ENCODE data around the gene NAV2.

The NAV2 gene

DNA sequence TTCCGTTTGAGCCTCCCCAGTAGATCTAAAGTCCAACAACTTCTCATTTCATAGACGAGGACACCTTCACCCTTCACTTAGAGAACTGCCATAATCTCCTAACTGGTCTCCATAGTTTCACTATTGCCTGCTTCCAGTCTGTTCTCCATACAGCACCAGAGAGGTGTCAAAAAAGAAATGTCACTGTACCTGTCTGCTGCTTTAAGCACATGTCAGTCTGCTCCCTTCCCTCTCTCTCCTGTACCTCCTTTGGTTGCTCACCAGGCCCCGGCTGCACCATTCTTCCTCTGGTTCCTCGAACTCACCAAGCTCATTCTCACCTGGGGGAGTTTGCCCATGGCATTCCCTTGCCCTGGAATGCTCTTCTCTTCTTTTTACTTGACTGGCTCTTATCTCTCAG, 75.8 kb downstream of the NAV2 start:
- no peak for DNase-seq

DNA sequence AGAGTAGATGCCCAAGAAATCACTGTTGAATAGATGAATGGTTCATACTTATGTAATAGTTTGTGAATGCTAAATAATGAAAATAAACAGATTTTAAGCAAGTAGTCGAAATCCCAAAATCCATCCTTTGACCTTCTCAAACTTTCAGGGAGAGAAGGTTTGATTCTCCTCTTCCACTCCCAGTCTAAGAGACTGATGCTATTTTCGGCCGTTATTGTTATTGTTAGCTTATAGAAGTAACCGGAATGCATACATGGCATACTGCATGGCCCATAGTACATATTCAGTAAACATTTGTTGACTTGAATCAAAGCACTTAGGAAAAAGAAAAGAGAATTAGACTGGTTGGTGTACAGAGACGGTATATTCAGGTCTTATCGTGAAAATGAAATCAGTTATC, 76.6 kb downstream of the NAV2 start:
- no peak for DNase-seq

DNA sequence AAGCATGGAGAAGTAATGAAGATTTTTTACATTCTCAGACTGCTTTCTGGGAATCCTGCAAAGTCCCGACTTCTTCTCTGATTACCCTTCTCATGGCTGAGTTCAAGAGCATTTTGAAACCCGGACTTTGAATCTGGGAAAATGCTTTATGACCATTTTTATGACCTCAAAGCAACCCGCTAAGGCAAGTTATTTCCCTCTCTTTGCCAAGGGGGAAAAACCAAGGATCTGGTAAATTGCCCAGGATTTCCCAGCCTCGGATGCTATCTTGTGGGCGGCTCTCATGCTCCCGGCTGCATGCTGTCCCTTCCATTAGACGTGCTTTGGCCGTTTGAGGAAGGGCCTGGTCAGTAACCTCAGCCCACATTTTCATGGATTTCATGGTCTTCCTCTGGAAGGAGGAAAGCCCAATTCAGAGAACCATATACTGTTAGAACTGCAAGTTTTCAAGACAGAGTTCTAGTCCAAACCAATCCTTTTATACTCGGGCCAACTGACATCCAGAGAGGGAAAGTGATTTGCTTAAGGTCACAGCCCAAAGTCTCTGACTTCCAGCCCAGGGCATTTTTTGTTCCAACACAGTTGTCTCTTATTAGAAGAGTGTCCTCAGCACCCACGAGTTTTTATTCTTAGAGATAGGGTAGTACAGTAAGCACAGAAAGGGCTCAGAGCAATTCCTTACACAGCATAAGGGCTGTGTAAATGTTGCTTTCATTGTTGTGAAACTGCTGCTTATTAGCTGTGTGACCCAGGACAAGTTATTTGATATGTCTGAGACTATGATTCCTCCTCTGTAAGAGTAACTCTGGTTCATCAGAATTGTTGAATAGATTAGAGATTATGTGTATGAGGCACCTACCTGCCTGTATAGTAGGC, 77.4 kb downstream of the NAV2 start:
- DNase-seq = no peak

DNA sequence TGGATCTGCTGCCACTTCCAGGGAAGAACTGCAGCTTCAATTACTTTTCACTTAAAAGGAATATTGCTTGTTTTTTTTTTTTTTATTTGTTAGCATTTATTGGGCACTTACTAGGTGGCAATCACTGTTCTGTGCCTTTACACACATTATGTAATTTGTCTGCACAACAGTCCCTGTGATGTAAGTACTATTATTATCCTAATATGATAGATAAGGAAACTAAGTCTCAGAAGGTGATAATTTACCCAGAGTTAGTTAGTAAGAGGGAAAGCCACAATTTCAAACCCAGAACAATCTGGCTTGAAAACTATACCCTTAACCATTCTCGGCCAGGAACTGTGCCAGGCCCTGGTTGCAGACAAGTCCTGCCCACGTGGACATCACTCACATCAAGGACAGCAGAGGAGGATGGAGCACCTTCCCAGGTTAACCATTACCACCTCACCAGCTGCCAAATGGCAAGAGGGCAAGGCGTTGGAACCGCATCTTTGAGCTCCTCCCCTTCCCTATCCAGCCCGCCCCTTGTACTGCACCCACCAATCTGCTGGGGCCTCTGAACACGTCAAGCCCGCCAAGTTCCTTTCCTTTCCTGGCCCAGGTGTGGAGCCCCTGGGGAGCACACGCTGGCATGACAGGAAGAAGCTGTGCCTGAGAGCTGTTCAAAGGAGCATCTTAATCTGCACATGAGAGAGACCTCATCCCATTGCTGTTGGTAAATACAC, 78.4 kb downstream of the NAV2 start:
- DNase-seq = no peak

DNA sequence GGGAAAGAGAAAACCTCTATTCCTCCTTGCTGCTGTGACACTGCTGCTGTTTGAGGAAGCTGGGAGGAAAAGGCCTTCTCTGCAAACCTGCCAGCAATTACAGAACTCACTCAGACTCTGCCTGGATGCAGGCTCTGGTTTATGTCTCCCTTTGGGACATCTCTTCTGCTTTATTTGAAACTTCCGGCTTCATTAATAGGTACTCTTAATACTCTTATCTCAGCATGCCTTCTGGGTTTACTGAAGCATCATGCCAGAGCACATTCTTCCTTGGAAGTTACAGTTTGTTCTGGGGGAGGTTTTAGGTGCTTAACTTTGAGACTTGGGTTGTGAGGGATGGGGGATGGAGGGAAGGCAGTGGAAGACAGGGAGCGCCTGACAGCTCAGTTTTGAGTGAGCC, 79.9 kb downstream of the NAV2 start:
- no peak for DNase-seq

DNA sequence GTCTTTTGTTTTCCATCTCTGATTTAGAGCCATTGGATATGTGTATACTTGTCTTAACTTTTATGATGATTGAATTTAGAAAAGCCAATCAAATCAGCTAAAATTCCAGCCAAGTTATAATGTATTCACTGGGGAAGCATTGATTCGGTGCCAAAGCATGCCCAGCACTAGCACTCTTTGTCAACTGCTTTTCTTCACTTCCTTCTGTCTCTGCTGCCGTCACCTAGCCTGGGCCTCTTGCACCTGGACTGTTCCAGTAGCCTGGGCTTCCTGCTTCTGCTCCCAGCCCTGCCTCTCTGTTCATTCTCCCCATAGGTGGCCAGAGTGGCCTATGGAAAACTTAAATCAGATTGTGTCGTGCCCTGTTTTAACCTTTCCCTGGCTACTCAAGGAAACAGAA, 80.7 kb downstream of the NAV2 start:
- no peak for DNase-seq

DNA sequence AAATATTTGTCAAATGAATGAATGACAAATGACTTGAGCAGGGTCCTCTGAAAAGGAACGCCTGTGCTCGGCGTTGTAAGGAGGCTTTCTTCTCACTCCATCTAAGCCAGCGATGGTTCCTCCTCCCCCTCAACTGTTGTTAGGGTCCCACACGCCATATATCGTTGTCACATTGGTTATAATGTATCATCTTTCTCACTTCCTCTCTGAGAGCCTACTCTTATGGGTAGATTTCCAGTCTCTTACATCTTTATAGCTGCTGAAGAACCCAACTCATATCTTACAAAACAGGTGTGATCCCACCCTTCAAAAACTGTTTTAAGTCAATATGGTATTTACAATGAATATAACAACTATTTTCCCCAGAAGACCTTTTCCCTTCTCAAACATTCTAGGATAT, 81.5 kb downstream of the NAV2 start:
- no peak for DNase-seq

DNA sequence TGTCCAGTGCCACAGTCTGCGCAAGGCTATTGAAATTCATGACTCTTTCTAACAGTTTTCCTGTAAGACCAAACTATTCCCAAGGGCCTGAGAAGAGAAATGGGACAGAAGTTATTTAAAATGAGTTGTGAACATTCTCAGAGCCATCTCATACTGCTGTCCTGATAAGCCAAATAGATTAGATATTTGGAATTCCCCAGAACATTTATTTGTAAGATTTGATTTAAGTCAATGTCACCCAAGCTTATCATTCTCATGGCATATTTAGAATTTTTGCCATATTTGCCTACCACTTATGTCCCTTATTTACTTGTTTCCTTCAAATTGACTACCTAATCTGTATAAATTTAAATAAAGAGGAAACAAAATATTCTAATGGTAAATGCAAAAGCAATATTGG, 82.4 kb downstream of the NAV2 start:
- no peak for DNase-seq

DNA sequence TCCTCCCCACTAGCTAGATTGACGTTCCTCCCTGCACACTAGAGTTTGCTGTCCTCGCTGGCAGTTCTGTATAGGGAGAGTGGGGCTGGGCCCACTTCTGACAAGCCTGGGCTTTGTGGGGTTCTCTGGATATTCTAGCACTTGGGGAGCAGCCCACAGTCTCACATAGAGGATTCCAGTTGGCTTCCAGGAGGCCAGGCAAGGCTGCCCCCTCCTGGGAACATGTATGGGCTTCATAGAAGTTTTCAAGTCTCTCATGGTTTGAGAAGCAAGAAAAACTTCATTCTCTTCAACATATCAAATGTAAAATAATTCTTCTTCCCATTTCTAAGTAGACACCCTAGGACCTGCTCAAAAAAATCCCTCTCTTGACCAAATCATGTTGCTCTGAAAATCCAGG, 87.5 kb downstream of the NAV2 start:
- no peak for DNase-seq

DNA sequence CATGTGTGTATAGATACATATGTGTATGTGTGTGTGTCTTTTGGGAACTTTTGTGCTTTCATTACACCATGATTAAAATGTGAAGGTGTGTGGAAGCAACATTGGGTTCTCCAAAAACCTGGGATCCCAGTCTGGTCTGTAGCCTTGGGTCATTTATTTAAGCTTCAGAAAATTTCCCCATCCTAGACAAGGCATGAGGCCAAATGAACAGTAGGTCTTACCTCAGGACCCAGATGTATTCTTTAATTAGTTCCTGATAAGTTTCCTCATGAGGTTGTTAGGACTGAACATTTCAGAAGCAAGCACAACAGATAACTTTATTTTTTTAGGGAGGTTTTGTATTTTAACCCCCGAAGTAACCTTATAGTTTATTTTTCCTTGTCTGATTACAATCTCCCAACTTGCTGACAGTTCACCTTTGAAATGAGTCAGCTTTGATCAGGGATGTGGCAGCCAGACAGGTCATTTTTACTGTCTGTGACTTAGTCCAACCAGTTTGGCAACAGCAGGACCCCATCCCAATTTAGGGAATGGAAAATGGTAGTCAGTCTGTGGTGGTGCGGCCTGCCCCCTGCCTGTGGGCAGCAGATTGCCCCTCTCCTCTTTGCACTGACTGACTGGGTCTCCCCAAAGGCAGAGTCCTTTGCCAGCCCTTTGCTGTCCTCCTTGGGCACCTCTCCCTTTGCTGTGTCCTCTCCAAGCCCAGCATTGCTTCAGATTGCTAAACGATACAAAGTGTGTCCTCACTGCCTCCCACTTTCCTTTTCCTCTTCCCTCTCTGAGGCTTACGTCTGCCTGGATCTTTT, 88.3 kb downstream of the NAV2 start:
- DNase-seq = no peak

DNA sequence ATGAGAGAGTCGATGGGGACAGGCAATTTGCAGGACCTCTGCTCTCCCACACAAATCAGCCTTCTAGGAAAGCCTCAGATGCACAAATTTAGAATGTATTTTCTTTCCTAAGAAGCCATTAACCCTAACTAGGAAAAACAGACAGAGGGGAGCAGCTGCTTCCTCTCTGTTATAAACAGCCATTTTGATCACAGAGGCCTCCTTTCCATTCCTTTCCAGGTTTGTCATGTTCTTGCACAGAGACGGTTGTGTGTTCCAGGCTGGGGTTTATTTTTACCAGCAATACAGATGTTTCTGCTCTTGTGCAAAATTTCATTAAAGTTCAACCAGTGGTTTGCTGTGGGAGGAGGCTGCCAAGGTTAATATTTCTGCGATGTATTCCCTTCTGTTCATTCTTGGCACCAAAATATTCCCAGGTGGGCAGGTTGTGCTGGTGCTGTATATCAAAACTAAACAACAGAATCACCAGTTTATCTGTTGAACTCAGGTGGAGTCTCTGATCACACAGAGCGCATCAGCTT, 90.2 kb downstream of the NAV2 start:
- DNase-seq = no peak

DNA sequence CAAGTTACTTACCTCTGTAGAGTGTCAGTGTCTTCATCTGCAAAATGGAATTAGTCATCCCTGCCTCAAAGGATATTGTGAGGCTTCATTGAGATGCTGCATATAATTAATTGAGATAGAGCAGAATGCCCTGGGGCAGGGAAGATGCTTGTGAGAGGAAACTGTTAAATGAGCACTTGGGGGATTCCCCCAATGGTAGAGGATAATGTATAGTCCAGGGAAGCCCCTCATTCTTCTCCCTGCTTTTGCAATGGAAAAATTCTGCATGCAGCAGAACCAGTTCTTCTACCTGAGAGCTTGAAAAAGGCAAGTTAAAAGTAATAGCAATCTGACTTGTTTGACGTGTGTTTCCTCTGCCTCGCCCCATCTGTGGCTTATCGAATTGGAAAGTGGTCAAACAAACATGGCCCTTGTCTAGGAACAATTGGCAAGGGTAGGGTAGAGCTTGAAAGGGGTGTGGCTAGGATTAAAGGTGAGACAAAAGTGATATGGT, 90.9 kb downstream of the NAV2 start:
- no peak for DNase-seq

DNA sequence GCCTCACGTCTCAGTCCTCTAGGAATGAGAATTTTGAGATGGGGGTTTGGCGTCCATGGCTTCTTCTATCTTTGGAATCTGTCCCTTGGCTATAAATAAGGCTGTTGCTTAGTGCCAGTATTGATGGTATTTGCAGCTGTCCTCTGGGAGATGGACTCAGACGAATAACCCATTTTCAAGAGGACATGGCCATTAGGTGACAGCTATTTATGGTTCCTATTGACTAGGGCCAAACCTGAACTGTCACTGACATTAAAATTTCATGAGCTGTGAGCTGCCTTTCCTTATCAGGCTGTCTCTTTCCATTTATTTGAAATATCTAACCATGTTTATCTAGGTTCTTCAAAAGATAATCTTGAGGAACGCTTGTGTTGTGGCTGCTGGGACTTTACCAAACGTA, 92.7 kb downstream of the NAV2 start:
- no peak for DNase-seq

DNA sequence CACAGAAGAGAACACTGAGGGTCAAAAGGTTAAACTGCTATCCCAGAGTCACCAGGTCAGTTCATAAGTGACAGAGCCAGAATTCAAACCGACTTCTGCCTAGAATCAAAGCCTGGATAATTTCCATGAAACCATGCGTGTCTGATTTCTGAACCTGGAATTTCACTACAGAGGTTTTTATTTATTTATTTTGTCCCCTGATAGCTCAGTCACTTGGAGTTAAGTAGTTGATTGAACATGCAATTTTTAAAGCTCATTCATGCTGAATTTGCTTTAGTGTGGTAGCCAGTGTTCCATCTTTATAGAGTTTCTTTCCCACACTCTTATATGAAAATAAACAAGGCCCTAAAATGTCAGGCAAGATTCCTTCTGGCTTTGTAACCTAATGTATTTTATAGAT, 93.2 kb downstream of the NAV2 start:
- no peak for DNase-seq

DNA sequence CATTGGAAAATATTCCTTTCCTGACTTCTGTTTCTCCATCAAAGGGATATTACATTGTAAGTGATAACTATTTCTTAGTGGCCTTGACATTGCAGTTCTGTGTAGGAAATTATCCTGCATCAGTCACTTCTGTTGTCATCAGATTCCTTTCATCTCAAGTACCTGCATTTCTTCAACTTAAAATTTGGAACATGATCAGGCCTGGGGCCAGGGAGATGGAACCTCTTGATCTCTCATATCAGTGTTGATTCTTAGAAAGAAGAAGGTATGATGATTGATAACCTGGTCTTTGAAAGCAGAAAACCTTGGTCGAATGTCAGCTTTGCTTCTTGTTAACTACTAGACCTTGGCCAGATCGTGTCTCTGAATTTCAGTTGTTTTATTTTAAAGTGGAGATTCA, 93.6 kb downstream of the NAV2 start:
- DNase-seq = no peak

DNA sequence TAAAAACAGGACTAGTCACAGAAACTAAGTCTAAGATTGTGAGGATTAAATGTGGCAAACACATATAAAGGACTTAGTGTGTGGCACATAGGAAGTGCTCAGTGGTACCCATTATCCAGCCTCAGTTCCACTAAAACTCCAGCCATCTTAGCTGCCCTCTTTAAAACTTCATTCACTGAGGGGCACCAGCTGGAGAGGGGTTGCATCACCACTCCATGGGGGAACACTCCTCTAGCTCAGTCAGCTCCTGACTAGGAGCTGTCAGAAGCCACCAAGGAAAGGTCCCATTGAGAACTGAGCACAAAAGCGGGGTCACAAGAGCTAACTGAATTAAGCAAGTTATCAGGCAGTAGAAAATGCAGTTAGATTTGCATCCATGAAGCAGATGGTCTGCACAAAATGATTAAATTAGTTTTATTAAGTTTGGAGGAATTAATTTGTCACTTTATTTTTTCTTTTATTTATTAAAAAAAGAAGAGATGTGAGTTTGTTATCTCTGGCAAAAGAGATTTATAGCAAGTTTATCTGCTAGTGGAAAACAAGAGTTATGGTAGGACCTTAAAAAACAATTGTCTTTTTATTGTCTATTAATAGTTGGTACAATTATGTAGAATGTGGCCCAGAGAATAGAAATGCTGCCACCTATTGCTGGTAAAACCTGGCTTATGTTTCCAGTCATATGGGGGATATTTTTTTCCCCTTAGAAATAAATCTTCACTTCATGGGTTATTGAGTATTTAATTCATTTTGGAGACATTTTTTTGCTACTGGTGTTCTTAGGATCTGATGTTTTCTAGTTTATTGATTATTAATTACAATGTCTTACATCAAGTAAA, 95.7 kb downstream of the NAV2 start:
- DNase-seq = no peak

DNA sequence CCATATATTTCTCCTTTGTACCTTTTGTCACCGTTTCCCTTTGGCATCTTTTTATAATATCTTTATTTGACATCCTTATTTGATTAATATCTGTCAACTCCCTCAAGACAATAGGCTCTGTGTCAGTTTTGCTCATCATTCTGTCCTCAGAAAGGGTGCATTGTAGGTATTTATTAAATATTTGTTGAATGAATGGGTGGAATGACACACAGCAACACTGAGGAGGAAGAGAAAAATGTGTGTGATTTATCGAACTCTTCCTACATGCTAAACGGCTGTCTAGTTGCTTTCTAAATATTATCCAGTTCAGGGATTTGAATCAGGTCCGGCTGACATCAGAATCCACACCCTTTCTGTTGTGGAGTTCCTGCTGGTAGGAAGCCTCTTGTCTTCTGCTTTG, 98.2 kb downstream of the NAV2 start:
- no peak for DNase-seq

DNA sequence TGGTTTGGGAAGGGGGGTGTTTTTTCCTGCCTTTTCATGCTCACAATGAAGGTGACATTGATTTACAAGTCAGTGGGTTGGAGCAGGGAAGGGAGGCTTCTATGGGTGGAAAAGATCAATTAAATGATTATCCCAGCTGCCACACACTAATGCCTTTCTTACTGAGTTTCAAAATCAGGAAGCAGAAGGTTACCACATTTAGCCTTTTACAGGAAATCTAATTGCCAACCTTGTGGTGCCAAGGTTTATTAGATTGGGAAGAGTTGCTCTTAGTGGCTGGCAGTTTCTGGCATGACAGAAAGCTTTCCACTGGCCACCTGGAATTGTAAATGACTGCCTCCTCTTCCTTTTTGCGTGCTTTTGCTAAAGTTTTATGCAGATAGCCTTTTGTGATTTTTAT, 98.7 kb downstream of the NAV2 start:
- no peak for DNase-seq

DNA sequence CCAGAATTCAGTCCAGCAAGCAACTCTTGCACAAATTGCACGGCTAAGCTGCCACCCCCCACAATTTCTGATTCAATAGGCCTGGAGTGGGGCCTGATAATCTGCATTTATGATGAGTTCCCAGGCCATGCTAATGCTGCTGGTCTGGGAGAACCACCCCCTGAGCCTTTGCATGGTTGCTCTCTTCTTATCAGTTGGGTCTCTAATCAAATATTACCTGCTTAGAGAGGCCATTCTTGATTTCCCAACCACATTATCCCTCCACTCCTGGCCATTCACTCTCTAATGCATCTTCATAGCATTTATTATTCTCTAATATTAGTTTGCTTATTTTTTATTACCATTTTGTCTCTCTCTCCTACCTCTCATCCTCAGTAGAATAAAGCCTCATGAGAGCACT, 99.5 kb downstream of the NAV2 start:
- DNase-seq = no peak

DNA sequence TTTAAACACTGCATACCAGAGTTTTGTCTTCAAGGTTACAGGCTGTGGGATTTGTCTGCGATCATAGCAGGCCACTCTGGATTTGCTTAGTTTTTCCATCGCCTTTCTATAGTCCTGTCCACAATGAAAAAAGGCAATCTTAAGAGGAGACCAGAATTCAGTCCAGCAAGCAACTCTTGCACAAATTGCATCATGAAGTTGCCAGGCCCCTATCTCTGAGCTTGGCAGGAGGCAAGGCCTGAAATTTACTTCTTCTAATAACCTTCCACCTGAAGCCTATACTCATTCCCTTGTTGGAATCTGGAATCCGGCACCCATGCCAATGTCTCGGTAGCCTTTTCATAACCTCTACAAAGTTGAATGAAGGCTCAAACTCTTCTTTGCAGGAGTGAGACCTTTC, 100.1 kb downstream of the NAV2 start:
- DNase-seq = no peak

DNA sequence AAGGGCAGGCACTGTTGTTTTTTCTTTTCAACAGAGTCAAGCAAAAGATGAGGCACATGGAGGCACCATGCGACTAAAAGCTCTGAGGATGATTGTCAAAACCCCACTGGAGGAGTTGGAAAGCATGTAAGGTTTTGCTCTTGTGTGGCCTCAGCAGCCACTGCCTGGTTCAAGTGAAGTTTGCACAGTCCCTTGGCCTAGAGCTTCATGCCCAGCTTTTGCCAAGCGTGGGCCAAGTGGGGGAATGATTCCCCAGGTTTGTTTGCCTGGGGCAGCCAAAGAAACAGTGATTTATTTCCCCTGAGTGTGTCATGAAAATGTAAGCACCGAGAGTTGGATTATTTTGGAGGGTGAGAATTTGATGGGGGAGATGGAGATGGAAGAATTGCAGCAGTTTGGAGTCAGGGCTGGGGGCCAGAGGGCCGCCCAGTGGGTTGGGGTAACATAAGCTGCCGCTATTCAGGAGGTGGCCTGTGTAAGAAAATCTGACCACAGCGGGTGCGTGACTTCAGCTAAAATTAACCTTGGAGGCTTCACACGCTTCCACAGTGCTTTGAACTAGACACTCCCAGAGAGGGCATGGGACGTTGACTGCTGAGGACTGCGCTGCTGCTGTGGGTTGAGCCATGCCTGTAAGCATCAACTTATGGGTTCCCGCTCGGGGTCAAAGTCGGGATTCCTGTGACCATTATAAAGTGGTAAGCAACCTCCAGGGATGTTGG, 100.7 kb downstream of the NAV2 start:
- DNase-seq = no peak

DNA sequence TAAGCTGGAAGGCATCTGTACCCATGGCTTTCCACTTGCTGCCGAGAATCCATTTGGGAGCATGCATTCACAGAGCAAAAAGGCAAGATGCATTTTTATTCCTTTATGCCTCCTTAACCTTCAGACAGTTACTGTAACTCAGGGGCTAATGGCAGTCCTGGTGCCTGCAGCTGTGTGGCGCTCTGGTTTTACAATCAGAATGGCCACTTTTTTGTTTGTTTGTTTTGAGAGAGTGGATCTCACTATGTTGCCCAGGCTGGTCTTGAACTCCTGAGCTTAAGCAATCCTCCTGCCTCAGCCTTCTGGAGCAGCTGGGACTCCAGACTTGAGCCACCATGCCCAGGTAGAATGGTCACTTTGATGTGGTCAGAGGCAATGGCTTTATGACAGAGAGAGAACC, 101.8 kb downstream of the NAV2 start:
- no peak for DNase-seq
